K562 (cell line): ENCODE data around the gene LAG3. TPM values are rescaled to one million over a fixed set of nuclear protein-coding genes. Genes with fewer than 3 reads are reported as not detected.

Experiments
- ATAC-seq: fragments of 200-7000 bp; cut with Tn5 transposase; 3 replicates; pipeline ENCODE4 v1.9.1; 2020; ENCODE audit warnings: moderate library complexity
- BruUV-seq: library from RNA; stranded (reverse); fragments of 400-500 nt; replicated peaks from 2 replicates; lab custom pipeline; 2021; lab: Mats Ljungman, UMichigan
- CTCF ChIA-PET: fragments of 300-600 bp; formaldehyde crosslinking; extraction: SDS; loops from one replicate; lab custom pipeline; 2021; ENCODE audit warnings: low intra/inter-chr PET ratio; lab: Yijun Ruan, JAX
- POLR2A ChIA-PET: fragments of 300-600, 350-650 bp; sonication (Branson Sonifier 250); formaldehyde crosslinking; extraction: SDS; loops from one replicate; lab custom pipeline; 2021; ENCODE audit warnings: antibody characterized with exemption, inconsistent platforms; lab: Yijun Ruan, JAX
- DNase-seq, 4 experiments: peaks; one replicate each; pipeline versions ENCODE4 v3.0.0 to v3.0.0-alpha.2; 2011 to 2018; ENCODE audit warnings: low spot score in 3 of 4, mixed read lengths in 3 of 4; ENCODE audit errors: extremely low read depth in 1 of 4
- FAIRE-seq: peaks from 2 replicates; lab custom pipeline; 2011; peaks lifted over from hg19 to GRCh38; lab: Jason Lieb, UNC
- H2AFZ ChIP-seq: 2 replicates; pipeline ENCODE4 v1.6.0; 2011; ENCODE audit warnings: low read depth, low read length, control low read depth, inconsistent platforms
- H3K27ac ChIP-seq: fragments of 200-600 bp; 3 replicates; pipeline ENCODE4 v1.8.0; 2011; ENCODE audit warnings: low read depth, mild to moderate bottlenecking, control low read depth, inconsistent platforms, low read length, moderate library complexity, mixed read lengths; ENCODE audit errors: extremely low read depth
- H3K27me3 ChIP-seq, 2 experiments: fragments of 300-600 bp in 1 of 2; 2 replicates in 1 of 2; 3 replicates in 1 of 2; pipeline versions ENCODE4 v1.6.0 to v1.8.0; 2011; ENCODE audit warnings: inconsistent platforms in 2 of 2, low read length in 2 of 2, mild to moderate bottlenecking in 1 of 2, mixed read lengths in 1 of 2, moderate library complexity in 1 of 2; ENCODE audit not compliant: control insufficient read depth in 2 of 2, insufficient read depth in 2 of 2
- H3K36me3 ChIP-seq: fragments of 300-600 bp; 3 replicates; pipeline ENCODE4 v1.8.0; 2011; ENCODE audit warnings: mild to moderate bottlenecking, low read length, inconsistent platforms; ENCODE audit not compliant: control insufficient read depth, insufficient read depth
- H3K4me1 ChIP-seq, 2 experiments: fragments of 200-600 bp in 1 of 2; replicated peaks in 1 of 2; 2 replicates in 1 of 2; 3 replicates in 1 of 2; pipeline versions ENCODE4 v1.5.1 to v1.8.0; 2011; ENCODE audit warnings: inconsistent platforms in 2 of 2, low read length in 2 of 2, mild to moderate bottlenecking in 1 of 2, mixed read lengths in 1 of 2, moderate library complexity in 1 of 2; ENCODE audit not compliant: control insufficient read depth in 2 of 2, insufficient read depth in 2 of 2
- H3K4me2 ChIP-seq: 2 replicates; pipeline ENCODE4 v1.6.1; 2011; ENCODE audit warnings: low read length, control low read depth, inconsistent platforms, mixed read lengths; ENCODE audit not compliant: insufficient read depth
- H3K4me3 ChIP-seq: fragments of 200-600 bp; sonication (generic), shearing (Covaris generic); 2 replicates; pipeline ENCODE4 v1.5.1; 2016; ENCODE audit warnings: control low read depth, inconsistent platforms
- H3K79me2 ChIP-seq: fragments of 200-600 bp; 3 replicates; pipeline ENCODE4 v1.8.0; 2011; ENCODE audit warnings: low read length, inconsistent platforms; ENCODE audit not compliant: control insufficient read depth, insufficient read depth
- H3K9ac ChIP-seq, 2 experiments: 2 replicates each; pipeline versions ENCODE4 v1.6.0 to v1.6.1; 2011; ENCODE audit warnings: low read depth in 2 of 2, low read length in 2 of 2, control low read depth in 1 of 2, inconsistent platforms in 1 of 2, mild to moderate bottlenecking in 1 of 2, mixed read lengths in 1 of 2; ENCODE audit not compliant: insufficient read depth in 1 of 2
- H3K9me1 ChIP-seq: one replicate; pipeline ENCODE4 v1.6.0; 2011; ENCODE audit warnings: inconsistent platforms, mild to moderate bottlenecking, low read length, moderate library complexity; ENCODE audit not compliant: control insufficient read depth, insufficient read depth
- H3K9me3 ChIP-seq: replicated peaks from 2 replicates; pipeline ENCODE4 v1.5.1; 2011; ENCODE audit warnings: low read depth, low read length, inconsistent platforms; ENCODE audit not compliant: control insufficient read depth, insufficient read depth
- H4K20me1 ChIP-seq: replicated peaks from 2 replicates; pipeline ENCODE4 v1.6.1; 2011; ENCODE audit warnings: low read length, inconsistent platforms, mixed read lengths; ENCODE audit not compliant: control insufficient read depth, insufficient read depth
- CEBPB ChIP-seq: fragments of 450-650 bp; IDR thresholded peaks from 2 replicates; pipeline ENCODE4 v1.6.1; 2016; ENCODE audit warnings: missing genetic modification characterization, missing compliant biosample characterization
- CEBPG ChIP-seq, 3 experiments: fragments of 200-800 bp in 1 of 3; sonication (Bioruptor generic) in 1 of 3; sonication (generic) in 1 of 3; formaldehyde crosslinking in 1 of 3; IDR thresholded peaks in 2 of 3; conservative IDR thresholded peaks in 1 of 3; 2 replicates each; pipeline versions ENCODE4 v1.6.1 to v1.8.0; 2016 to 2022; ENCODE audit warnings: missing compliant biosample characterization in 2 of 3, missing genetic modification characterization in 2 of 3, mild to moderate bottlenecking in 1 of 3, missing genetic modification reagents in 1 of 3
- CTCF ChIP-seq, 3 experiments: IDR thresholded peaks in 2 of 3; conservative IDR thresholded peaks in 1 of 3; 2 replicates each; pipeline ENCODE4 v1.5.1; 2011 to 2012; ENCODE audit warnings: low read length in 3 of 3, mild to moderate bottlenecking in 3 of 3, control low read depth in 2 of 3, improper control_type of control experiment in 1 of 3, inconsistent platforms in 1 of 3, low read depth in 1 of 3, mixed read lengths in 1 of 3, moderate library complexity in 1 of 3; ENCODE audit not compliant: insufficient read depth in 2 of 3
- DDX20 ChIP-seq: fragments of 450-650 bp; IDR thresholded peaks from 2 replicates; pipeline ENCODE4 v1.6.1; 2016; ENCODE audit warnings: missing genetic modification characterization, low read depth, mild to moderate bottlenecking, missing compliant biosample characterization, moderate library complexity
- HIVEP1 ChIP-seq: fragments of 250-450 bp; sonication (Bioruptor Pico); IDR thresholded peaks from 2 replicates; pipeline ENCODE4 v1.4.0; 2020; ENCODE audit warnings: mild to moderate bottlenecking
- KDM1A ChIP-seq, 2 experiments: fragments of 450-650 bp; IDR thresholded peaks; 2 replicates each; pipeline ENCODE4 v1.6.1; 2016; ENCODE audit warnings: mild to moderate bottlenecking in 2 of 2
- KDM5B ChIP-seq: fragments of 200-600 bp; sonication (generic); IDR thresholded peaks from 2 replicates; pipeline ENCODE4 v1.6.1; 2012; ENCODE audit warnings: low read depth, mild to moderate bottlenecking, moderate library complexity, low read length, control low read depth, inconsistent platforms; ENCODE audit not compliant: insufficient replicate concordance
- MLLT1 ChIP-seq, 2 experiments: fragments of 450-650 bp; IDR thresholded peaks; 2 replicates each; pipeline ENCODE4 v1.6.1; 2016
- POLR2B ChIP-seq: fragments of 450-650 bp; IDR thresholded peaks from 2 replicates; pipeline ENCODE4 v1.6.1; 2018; ENCODE audit warnings: low read depth; ENCODE audit not compliant: partially characterized antibody
- PYGO2 ChIP-seq: fragments of 450-650 bp; IDR thresholded peaks from 2 replicates; pipeline ENCODE4 v1.6.1; 2016; ENCODE audit warnings: mild to moderate bottlenecking, missing genetic modification characterization, moderate library complexity, missing compliant biosample characterization
- SMAD4 ChIP-seq: fragments of 250-450 bp; sonication (Bioruptor Pico); conservative IDR thresholded peaks from 2 replicates; pipeline ENCODE4 v1.8.0; 2021; ENCODE audit warnings: inconsistent platforms, mild to moderate bottlenecking, moderate library complexity
- SP2 ChIP-seq: IDR thresholded peaks from 2 replicates; pipeline ENCODE4 v1.6.1; 2011; ENCODE audit warnings: mild to moderate bottlenecking, low read depth, low read length, moderate library complexity; ENCODE audit not compliant: poor library complexity, severe bottlenecking; ENCODE audit errors: extremely low read depth
- SRSF9 ChIP-seq: fragments of 200-400 bp; formaldehyde crosslinking; IDR thresholded peaks from 2 replicates; pipeline ENCODE4 v1.6.1; 2017; ENCODE audit warnings: low read depth, low read length, borderline replicate concordance
- TEAD2 ChIP-seq: fragments of 450-650 bp; IDR thresholded peaks from 2 replicates; pipeline ENCODE4 v1.6.1; 2016; ENCODE audit warnings: missing genetic modification characterization, control low read depth, missing compliant biosample characterization
- TFAM ChIP-seq: fragments of 250-450 bp; sonication (Bioruptor Pico); conservative IDR thresholded peaks from 2 replicates; pipeline ENCODE4 v1.5.0; 2021; ENCODE audit warnings: mild to moderate bottlenecking, moderate library complexity
- ZBTB17 ChIP-seq: fragments of 450-650 bp; formaldehyde crosslinking; IDR thresholded peaks from 2 replicates; pipeline ENCODE4 v1.4.0; 2020; ENCODE audit warnings: mild to moderate bottlenecking
- ZNF232 ChIP-seq: sonication (generic); formaldehyde crosslinking; IDR thresholded peaks from 2 replicates; pipeline ENCODE4 v1.8.0; 2022; ENCODE audit warnings: mild to moderate bottlenecking, missing genetic modification reagents
- ZNF75A ChIP-seq: fragments of 450-650 bp; formaldehyde crosslinking; IDR thresholded peaks from 2 replicates; pipeline ENCODE4 v1.4.0; 2020; ENCODE audit warnings: mild to moderate bottlenecking
- WGBS: fragments of 100-300 bp; shearing (Covaris generic); methylation state at CpG from one replicate; pipeline ENCODE4 v1.1.6; 2016; ENCODE audit warnings: low coverage, mixed read lengths; ENCODE audit not compliant: insufficient coverage; ENCODE audit errors: missing lambda C conversion rate; 5-methylcytosine and 5-hydroxymethylcytosine counted together
- in situ Hi-C: fragments of 300-500 bp; cut with MboI; formaldehyde crosslinking; loops from 4 replicates; pipeline ENCODE4 v1.15.0; 2018; ENCODE audit warnings: inconsistent platforms, mixed read lengths
- intact Hi-C: fragments of 100-400 bp; cut with micrococcal nuclease; formaldehyde crosslinking; loops from 2 replicates; pipeline ENCODE4 v1.14.2; 2022
- polyA plus RNA-seq, 8 experiments: library from polyadenylated mRNA; depleted of rRNA in 4 of 8; stranded (reverse) in 5 of 8; unstranded in 3 of 8; fragments of >200 nt; fragmentation: Nextera tagmentation in 2 of 8; fragmentation: Illumina TruSeq in 1 of 8; extraction: Ambion mirVana in 2 of 8; extraction: Trizol in 1 of 8; gene quantifications; 2 replicates each; pipeline versions ENCODE4 v1.2.1 to v1.2.3, GENCODE V29; 2011 to 2014; ENCODE audit warnings: inconsistent platforms in 1 of 8, missing spikeins in 1 of 8
- total RNA-seq, 7 experiments: library from RNA; depleted of rRNA in 6 of 7; stranded (reverse); fragments of >200 nt in 6 of 7; fragmentation: Illumina TruSeq in 2 of 7; extraction: Trizol in 2 of 7; gene quantifications; 2 replicates each; pipeline versions ENCODE4 v1.2.1 to v1.2.3, GENCODE V29; 2011 to 2021; ENCODE audit warnings: low replicate concordance in 1 of 7

The LAG3 gene
- total and polyA plus RNA-seq, 9 of the 15 experiments (the other 6 are each of a cell fraction or from before 2014, with no cell fraction given): 0.07 to 0.66 (median 0.09) TPM; not detected in 1

GRCh38 chr12:6826734-6827436, 54.6 kb downstream of the LAG3 start:
- no peaks in the 10 kb centered on the region for H3K9me1 ChIP-seq
- in situ Hi-C loops: no loop called here
- peak overlapping the region; percentile 67; the same call in 1 of the 2 replicates for H3K4me2 ChIP-seq
- H3K4me1 ChIP-seq: peaks cover 13 to 52% of the 10 kb centered on the region in 2 experiments; a peak in 4 of 5 replicates
- peaks cover 22% of the 10 kb centered on the region; the same call in 1 of the 3 replicates for H3K36me3 ChIP-seq
- peak in 1 of 4 experiments; percentile 15 for DNase-seq
- ChIA-PET CTCF (interaction anchor here (1.8 to 1.9 kb wide), 2 partner anchors 73 to 91 kb away, joined by 6 to 15 read pairs; partner anchors contain the start of gene MLF2), POLR2A (interaction anchor here (1.1 to 1.2 kb wide), 2 partner anchors 13 to 46 kb away, joined by 3 to 4 read pairs; partner anchors contain the start of gene SPSB2)
- H3K27ac ChIP-seq: peak overlapping the region; percentile 48; the same call in 1 of the 3 replicates
- intact Hi-C loops: loop anchor here (2.0 to 10.0 kb wide), 4 partner anchors 50 to 272 kb away; partner anchors contain the start of genes IFFO1 and ZNF384
- peak overlapping the region; percentile 26 to 83; a peak in 2 of 4 replicates for H3K9ac ChIP-seq
- peak overlapping the region; percentile 82 for H2AFZ ChIP-seq
- ATAC-seq: no peak
- peaks cover 0 to 4% of the 10 kb centered on the region in 2 experiments; a peak in 2 of 5 replicates for H3K27me3 ChIP-seq
- no peaks in the 10 kb centered on the region for H3K9me3 ChIP-seq
- no peak overlapping the region for H3K4me3 ChIP-seq
- WGBS: 82% methylated on average over 7 of the region's 22 CpGs
- H3K79me2 ChIP-seq: peaks cover 24% of the 10 kb centered on the region
- H4K20me1 ChIP-seq: no peaks in the 10 kb centered on the region
- FAIRE-seq: no peak
- BruUV-seq: no TSS peak
- no peak for TF ChIP-seq KDM5B
- TF ChIP-seq TFAM (CRISPR knock-in tag): no peak
- no peak for TF ChIP-seq DDX20 (tag)
- TF ChIP-seq MLLT1 (IDR thresholded peaks at IDR 0.05): no peak
- TF ChIP-seq PYGO2 (tag): no peak
- TF ChIP-seq HIVEP1 (CRISPR knock-in tag): no peak
- TF ChIP-seq CEBPG (CRISPR knock-in tag; IDR thresholded peaks at IDR 0.05): no peak
- TF ChIP-seq CEBPG (tag; conservative IDR thresholded peaks at IDR 0.05 in 1 of 2, IDR thresholded peaks at IDR 0.05 in 1 of 2): no peak
- TF ChIP-seq CEBPB (tag): no peak
- no peak for TF ChIP-seq ZNF75A (CRISPR knock-in tag)
- TF ChIP-seq POLR2B: no peak
- TF ChIP-seq SP2: no peak
- no peak for TF ChIP-seq SRSF9
- TF ChIP-seq CTCF (IDR thresholded peaks at IDR 0.05 in 2 of 3, conservative IDR thresholded peaks at IDR 0.05 in 1 of 3; ENCODE audit: insufficient read depth in 2 of 3, low read depth in 1 of 3, low read length in 3 of 3): peak in 1 of 3 experiments; percentile 6; a peak in 1 of 6 replicates
- no peak for TF ChIP-seq KDM1A (IDR thresholded peaks at IDR 0.05)
- TF ChIP-seq ZBTB17 (CRISPR knock-in tag): 0 out of 2 replicates have a peak, but pooled peaks have one; percentile 25
- no peak for TF ChIP-seq ZNF232 (CRISPR knock-in tag)
- no peak for TF ChIP-seq TEAD2 (tag)
- 0 out of 2 replicates have a peak, but pooled peaks have one; percentile 24 for TF ChIP-seq SMAD4
